Neural crest cell (in vitro differentiated cells): ENCODE data around the gene ELFN1. TPM values are rescaled to one million over a fixed set of nuclear protein-coding genes. Genes with fewer than 3 reads are reported as not detected.

ENCODE experiments used
- DNase-seq: peaks from one replicate; pipeline ENCODE4 v3.0.0; 2021; ENCODE audit warnings: low read depth, mixed read lengths, low spot score
- H3K27ac Mint-ChIP-seq: one replicate; pipeline ENCODE4 v1.8.0; 2021; ENCODE audit warnings: mild to moderate bottlenecking, mixed read lengths; ENCODE audit not compliant: unreplicated experiment
- H3K27me3 Mint-ChIP-seq: 2 replicates; pipeline ENCODE4 v1.8.0; 2021; ENCODE audit warnings: low read depth, mild to moderate bottlenecking, mixed read lengths
- H3K36me3 Mint-ChIP-seq: 2 replicates; pipeline ENCODE4 v1.8.0; 2021; ENCODE audit warnings: low read depth, mild to moderate bottlenecking, mixed read lengths
- H3K4me1 Mint-ChIP-seq: 2 replicates; pipeline ENCODE4 v1.8.0; 2021; ENCODE audit warnings: mixed read lengths
- H3K4me3 Mint-ChIP-seq: one replicate; pipeline ENCODE4 v1.8.0; 2021; ENCODE audit warnings: mild to moderate bottlenecking, mixed read lengths
- H3K9me3 Mint-ChIP-seq: 2 replicates; pipeline ENCODE4 v1.8.0; 2021; ENCODE audit warnings: mixed read lengths
- total RNA-seq: library from RNA; stranded (reverse); gene quantifications from 2 replicates; pipeline ENCODE4 v1.2.1, GENCODE V29; 2021
- TF ChIP-seq, protein P1 (sequence below): fragments of 200-600 bp; sonication (generic); conservative IDR thresholded peaks from 2 replicates; pipeline ENCODE4 v1.5.0; 2021; ENCODE audit warnings: antibody characterized with exemption, mild to moderate bottlenecking

Gene ELFN1
- total RNA-seq, 1 donor from 2014 or later = 8.5 TPM

DNA sequence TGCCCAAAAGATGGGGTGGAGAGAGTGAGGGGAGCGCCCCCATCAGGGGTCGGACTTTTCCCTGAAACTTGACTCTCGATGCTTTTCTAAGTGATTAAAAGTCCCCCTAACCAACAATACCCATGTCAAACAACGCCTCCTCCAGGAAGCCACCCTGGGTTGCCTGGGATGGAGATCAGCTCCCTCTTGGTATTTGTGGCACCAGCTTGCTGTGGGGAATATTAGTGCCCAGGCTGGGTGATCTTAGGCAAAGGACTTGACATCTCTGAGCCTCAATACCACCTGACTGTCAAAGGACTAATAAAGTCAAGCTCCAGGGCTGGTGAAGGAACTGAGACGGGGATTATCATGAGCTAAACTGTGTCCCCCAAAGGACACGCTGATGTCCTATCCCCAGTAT, 18.2 kb upstream of the ELFN1 start:
- peaks cover 6% of the 10 kb centered on the region for H3K27me3 Mint-ChIP-seq
- H3K36me3 Mint-ChIP-seq = no peaks in the 10 kb centered on the region
- H3K9me3 Mint-ChIP-seq = no peaks in the 10 kb centered on the region
- TF ChIP-seq, protein P1, sequence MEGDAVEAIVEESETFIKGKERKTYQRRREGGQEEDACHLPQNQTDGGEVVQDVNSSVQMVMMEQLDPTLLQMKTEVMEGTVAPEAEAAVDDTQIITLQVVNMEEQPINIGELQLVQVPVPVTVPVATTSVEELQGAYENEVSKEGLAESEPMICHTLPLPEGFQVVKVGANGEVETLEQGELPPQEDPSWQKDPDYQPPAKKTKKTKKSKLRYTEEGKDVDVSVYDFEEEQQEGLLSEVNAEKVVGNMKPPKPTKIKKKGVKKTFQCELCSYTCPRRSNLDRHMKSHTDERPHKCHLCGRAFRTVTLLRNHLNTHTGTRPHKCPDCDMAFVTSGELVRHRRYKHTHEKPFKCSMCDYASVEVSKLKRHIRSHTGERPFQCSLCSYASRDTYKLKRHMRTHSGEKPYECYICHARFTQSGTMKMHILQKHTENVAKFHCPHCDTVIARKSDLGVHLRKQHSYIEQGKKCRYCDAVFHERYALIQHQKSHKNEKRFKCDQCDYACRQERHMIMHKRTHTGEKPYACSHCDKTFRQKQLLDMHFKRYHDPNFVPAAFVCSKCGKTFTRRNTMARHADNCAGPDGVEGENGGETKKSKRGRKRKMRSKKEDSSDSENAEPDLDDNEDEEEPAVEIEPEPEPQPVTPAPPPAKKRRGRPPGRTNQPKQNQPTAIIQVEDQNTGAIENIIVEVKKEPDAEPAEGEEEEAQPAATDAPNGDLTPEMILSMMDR = no peak
- H3K27ac Mint-ChIP-seq = no peak overlapping the region
- H3K4me1 Mint-ChIP-seq = peaks cover 12% of the 10 kb centered on the region
- H3K4me3 Mint-ChIP-seq = no peak overlapping the region
- no peak for DNase-seq

DNA sequence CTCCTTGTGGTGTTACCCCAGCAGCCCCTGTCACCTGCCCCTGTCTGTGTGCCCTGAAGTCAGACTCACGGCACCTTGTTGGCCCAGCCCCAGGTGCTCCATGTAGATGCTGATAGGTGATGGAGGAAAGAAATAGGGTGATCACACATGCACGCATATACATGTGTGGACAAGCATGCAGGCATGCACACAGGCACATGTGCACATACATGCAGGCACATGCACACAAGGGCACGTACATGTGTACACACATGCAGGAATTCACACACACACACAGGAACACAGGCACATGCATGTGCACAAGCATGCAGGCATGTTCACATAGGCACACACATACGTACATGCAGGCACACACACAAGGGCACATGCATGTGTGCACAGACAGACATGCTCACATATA, 16.6 kb upstream of the ELFN1 start:
- TF ChIP-seq, protein P1 = no peak
- Mint-ChIP-seq H3K27ac (no peak overlapping the region), H3K27me3 (peaks cover 20% of the 10 kb centered on the region), H3K36me3 (no peaks in the 10 kb centered on the region), H3K9me3 (no peaks in the 10 kb centered on the region), H3K4me1 (peaks cover 9% of the 10 kb centered on the region), H3K4me3 (no peak overlapping the region)
- no peak for DNase-seq

GRCh38 chr7:1654111-1654510, 16.0 kb upstream of the ELFN1 start:
- no peak overlapping the region for H3K27ac Mint-ChIP-seq
- H3K4me3 Mint-ChIP-seq = no peak overlapping the region
- H3K9me3 Mint-ChIP-seq = no peaks in the 10 kb centered on the region
- H3K27me3 Mint-ChIP-seq = peaks cover 26% of the 10 kb centered on the region
- DNase-seq = no peak
- H3K4me1 Mint-ChIP-seq = peaks cover 3% of the 10 kb centered on the region
- TF ChIP-seq, protein P1 = no peak
- no peaks in the 10 kb centered on the region for H3K36me3 Mint-ChIP-seq

- no peak for DNase-seq
- Mint-ChIP-seq H3K27me3 (peaks cover 27% of the 10 kb centered on the region), H3K36me3 (no peaks in the 10 kb centered on the region), H3K4me3 (no peak overlapping the region), H3K4me1 (no peaks in the 10 kb centered on the region), H3K9me3 (no peaks in the 10 kb centered on the region), H3K27ac (no peak overlapping the region)
- TF ChIP-seq, protein P1 = no peak
Observed at GRCh38 chr7:1654738-1655475, 15.2 kb upstream of the ELFN1 start.

GRCh38 chr7:1659696-1660095, 10.4 kb upstream of the ELFN1 start:
- TF ChIP-seq, protein P1 = no peak
- no peak for DNase-seq
- H3K9me3 Mint-ChIP-seq = no peaks in the 10 kb centered on the region
- H3K27ac Mint-ChIP-seq = no peak overlapping the region
- no peak overlapping the region for H3K4me3 Mint-ChIP-seq
- no peaks in the 10 kb centered on the region for H3K36me3 Mint-ChIP-seq
- H3K4me1 Mint-ChIP-seq = no peaks in the 10 kb centered on the region
- peaks cover 69% of the 10 kb centered on the region for H3K27me3 Mint-ChIP-seq
